Activated CD4-positive, CD25-positive, alpha-beta regulatory T cell treated with anti-CD3 and anti-CD28 coated beads, Interleukin-2, amount 50 U/mL, for 24 hours (primary cell): ENCODE results near the gene KCNIP3.

Experiments used
- ATAC-seq, 2 donors: fragments of 150-1000 bp; cut with Tn5 transposase; one replicate each; pipeline ENCODE4 v1.10.0; 2021; ENCODE audit warnings: mild to moderate bottlenecking in 1 of 2, moderate library complexity in 1 of 2

KCNIP3 gene

GRCh38 chr2:95314964-95315611 lies 17.9 kb downstream of the KCNIP3 start:
- ATAC-seq = no peak

GRCh38 chr2:95315801-95316411 lies 18.8 kb downstream of the KCNIP3 start:
- ATAC-seq = no peak

GRCh38 chr2:95316466-95317122 lies 19.4 kb downstream of the KCNIP3 start:
- ATAC-seq = no peak

GRCh38 chr2:95317123-95317500 lies 20.0 kb downstream of the KCNIP3 start:
- no peak for ATAC-seq

- no peak for ATAC-seq
These were observed 20.7 kb downstream of the KCNIP3 start for GRCh38 chr2:95317665-95318425.

- no peak for ATAC-seq
These were observed 21.5 kb downstream of the KCNIP3 start for GRCh38 chr2:95318431-95319220.

- no peak for ATAC-seq
These were observed 22.6 kb downstream of the KCNIP3 start for GRCh38 chr2:95319481-95320343.

- no peak for ATAC-seq
These were observed 23.2 kb downstream of the KCNIP3 start for GRCh38 chr2:95320344-95320712.

GRCh38 chr2:95320986-95321767 lies 24.0 kb downstream of the KCNIP3 start:
- ATAC-seq = no peak

GRCh38 chr2:95323347-95324155 lies 26.4 kb downstream of the KCNIP3 start:
- ATAC-seq = no peak

GRCh38 chr2:95325026-95325425 lies 27.9 kb downstream of the KCNIP3 start:
- no peak for ATAC-seq

GRCh38 chr2:95325590-95326432 lies 28.7 kb downstream of the KCNIP3 start:
- no peak for ATAC-seq

- no peak for ATAC-seq
These were observed 29.4 kb downstream of the KCNIP3 start for GRCh38 chr2:95326433-95327140.

- no peak for ATAC-seq
These were observed 30.7 kb downstream of the KCNIP3 start for GRCh38 chr2:95327861-95328260.

GRCh38 chr2:95328358-95329125 lies 31.4 kb downstream of the KCNIP3 start:
- ATAC-seq = no peak

- no peak for ATAC-seq
These were observed 32.3 kb downstream of the KCNIP3 start for GRCh38 chr2:95329401-95329800.
